Psoas muscle (tissue), 8 donors: ENCODE results near the gene RABEP2. TPM values are rescaled to one million over a fixed set of nuclear protein-coding genes. Genes with fewer than 3 reads are reported as not detected.
"Not testable (repeated sequence)": the region's sequence is repeated elsewhere in the genome, so short reads cannot be mapped to it uniquely, and the experiment has no call there.

ENCODE experiments used
- ATAC-seq, 4 donors: fragments of 200-7000 bp; cut with Tn5 transposase; one replicate each; pipeline ENCODE4 v1.9.1; 2020; ENCODE audit warnings: moderate library complexity in 3 of 4, mild to moderate bottlenecking in 2 of 4
- DNase-seq, 2 donors: peaks; one replicate each; pipeline ENCODE4 v3.0.0-alpha.2; 2020
- H3K27ac ChIP-seq: fragments of 200-600 bp; one replicate; pipeline ENCODE4 v1.8.0; 2022
- H3K27me3 ChIP-seq, 3 donors: fragments of 200-600 bp in 1 of 3; one replicate each; pipeline versions ENCODE4 v1.6.1 to v1.8.0; 2013 to 2022; ENCODE audit warnings: low read length in 2 of 3, mild to moderate bottlenecking in 2 of 3, moderate library complexity in 1 of 3; ENCODE audit not compliant: insufficient read depth in 3 of 3
- H3K36me3 ChIP-seq, 2 donors: fragments of 200-600 bp in 1 of 2; one replicate each; pipeline versions ENCODE4 v1.6.1 to v1.8.0; 2013 to 2022; ENCODE audit warnings: low read depth in 1 of 2, mild to moderate bottlenecking in 1 of 2, moderate library complexity in 1 of 2; ENCODE audit not compliant: insufficient read depth in 1 of 2
- H3K4me1 ChIP-seq: fragments of 200-600 bp; one replicate; pipeline ENCODE4 v1.8.0; 2022
- H3K4me3 ChIP-seq: fragments of 200-600 bp; one replicate; pipeline ENCODE4 v1.8.0; 2022; ENCODE audit warnings: mild to moderate bottlenecking
- H3K9me3 ChIP-seq: fragments of 200-600 bp; one replicate; pipeline ENCODE4 v1.8.0; 2022
- WGBS, 3 donors: extraction: QIAGEN DNeasy Blood & Tissue Kit; methylation state at CpG; one replicate each; pipeline versions ENCODE4 v1.1.6 to v1.1.7; 2013; 5-methylcytosine and 5-hydroxymethylcytosine counted together
- intact Hi-C, 2 donors: fragments of 100-400 bp; cut with DNase I; formaldehyde crosslinking; loops; one replicate each; pipeline versions ENCODE4 v1.11.0 to v1.14.2; 2022
- polyA plus RNA-seq, 3 donors: library from polyadenylated mRNA; stranded (reverse); fragments of 200-250 nt; gene quantifications; one replicate each; pipeline ENCODE4 v1.2.3, GENCODE V29; 2013
- total RNA-seq, 4 donors: library from RNA; stranded (reverse); fragmentation: NEBNext Ultra II Directional in 2 of 4; extraction: Animal tissue kit (Norgen Biotek cat#: 25700) in 2 of 4; gene quantifications; one replicate each; pipeline versions ENCODE4 v1.2.1 to v1.2.4, GENCODE V29; 2021 to 2023
- TF ChIP-seq, protein P1 (sequence below): fragments of 200-600 bp; IDR thresholded peaks from one replicate; pipeline ENCODE4 v1.8.0; 2022; ENCODE audit warnings: antibody characterized with exemption
- donor health status: healthy with polysubstance abuse.
- donor health status: DM: no; HTN: no; CAD: no; lungs with moderate emphysema.
- donor health status: Bipolar disorder and iron deficiency.
- donor health status: healthy.
- donor health status: DM: yes; HTN: yes; CAD: no.
- donor health status: DM: no; HTN: no; CAD: no.
- donor health status: DM: no; HTN: no; CAD: no.
- donor health status: DM: yes; HTN: yes; CAD: no.

Gene RABEP2
- total and polyA plus RNA-seq, 7 donors, result 3.1 to 22.8 (median 6.2) TPM

DNA sequence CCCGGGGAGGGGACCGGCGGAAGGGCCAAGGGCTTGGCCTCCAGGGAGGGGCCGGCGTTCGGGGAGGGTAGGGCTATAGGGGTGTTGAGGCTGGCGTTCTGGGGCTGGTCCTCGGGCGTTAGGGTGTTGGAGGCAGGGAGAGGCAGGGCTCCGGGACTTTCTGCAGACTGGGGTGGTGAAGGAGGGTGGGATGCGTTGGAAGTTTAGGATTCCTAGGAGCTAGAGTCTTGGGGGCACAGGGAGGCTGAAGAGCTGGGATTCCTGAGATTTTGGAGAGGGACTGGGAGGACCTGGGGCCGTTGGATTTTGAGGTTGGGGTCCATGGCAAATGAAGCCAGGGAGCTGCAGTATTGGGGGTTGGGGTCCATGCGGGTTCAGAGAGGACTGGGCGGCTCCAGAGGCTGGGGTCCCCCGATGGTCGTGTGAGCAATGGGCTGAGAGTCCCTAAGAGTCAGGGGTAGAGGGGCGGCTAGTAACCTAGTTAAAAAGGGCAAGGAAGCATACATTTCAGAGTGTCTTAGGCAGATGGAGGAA lies 26.4 kb upstream of the RABEP2 start:
- ATAC-seq (peak in 1 of 4 donors; percentile 17), DNase-seq (no peak)
- intact Hi-C loops, result no loop called here
- TF ChIP-seq, protein P1, sequence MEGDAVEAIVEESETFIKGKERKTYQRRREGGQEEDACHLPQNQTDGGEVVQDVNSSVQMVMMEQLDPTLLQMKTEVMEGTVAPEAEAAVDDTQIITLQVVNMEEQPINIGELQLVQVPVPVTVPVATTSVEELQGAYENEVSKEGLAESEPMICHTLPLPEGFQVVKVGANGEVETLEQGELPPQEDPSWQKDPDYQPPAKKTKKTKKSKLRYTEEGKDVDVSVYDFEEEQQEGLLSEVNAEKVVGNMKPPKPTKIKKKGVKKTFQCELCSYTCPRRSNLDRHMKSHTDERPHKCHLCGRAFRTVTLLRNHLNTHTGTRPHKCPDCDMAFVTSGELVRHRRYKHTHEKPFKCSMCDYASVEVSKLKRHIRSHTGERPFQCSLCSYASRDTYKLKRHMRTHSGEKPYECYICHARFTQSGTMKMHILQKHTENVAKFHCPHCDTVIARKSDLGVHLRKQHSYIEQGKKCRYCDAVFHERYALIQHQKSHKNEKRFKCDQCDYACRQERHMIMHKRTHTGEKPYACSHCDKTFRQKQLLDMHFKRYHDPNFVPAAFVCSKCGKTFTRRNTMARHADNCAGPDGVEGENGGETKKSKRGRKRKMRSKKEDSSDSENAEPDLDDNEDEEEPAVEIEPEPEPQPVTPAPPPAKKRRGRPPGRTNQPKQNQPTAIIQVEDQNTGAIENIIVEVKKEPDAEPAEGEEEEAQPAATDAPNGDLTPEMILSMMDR, result no peak
- Histone ChIP-seq H3K9me3 (no peaks in the 10 kb centered on the region), H3K27me3 (no peaks in the 10 kb centered on the region), H3K4me3 (peak overlapping the region; percentile 99), H3K36me3 (peaks cover 0 to 46% of the 10 kb centered on the region in 2 donors), H3K4me1 (peaks cover 11% of the 10 kb centered on the region), H3K27ac (peak overlapping the region; percentile 84)
- 2% methylated on average over 17 of the region's 17 CpGs for WGBS, 3 donors

DNA sequence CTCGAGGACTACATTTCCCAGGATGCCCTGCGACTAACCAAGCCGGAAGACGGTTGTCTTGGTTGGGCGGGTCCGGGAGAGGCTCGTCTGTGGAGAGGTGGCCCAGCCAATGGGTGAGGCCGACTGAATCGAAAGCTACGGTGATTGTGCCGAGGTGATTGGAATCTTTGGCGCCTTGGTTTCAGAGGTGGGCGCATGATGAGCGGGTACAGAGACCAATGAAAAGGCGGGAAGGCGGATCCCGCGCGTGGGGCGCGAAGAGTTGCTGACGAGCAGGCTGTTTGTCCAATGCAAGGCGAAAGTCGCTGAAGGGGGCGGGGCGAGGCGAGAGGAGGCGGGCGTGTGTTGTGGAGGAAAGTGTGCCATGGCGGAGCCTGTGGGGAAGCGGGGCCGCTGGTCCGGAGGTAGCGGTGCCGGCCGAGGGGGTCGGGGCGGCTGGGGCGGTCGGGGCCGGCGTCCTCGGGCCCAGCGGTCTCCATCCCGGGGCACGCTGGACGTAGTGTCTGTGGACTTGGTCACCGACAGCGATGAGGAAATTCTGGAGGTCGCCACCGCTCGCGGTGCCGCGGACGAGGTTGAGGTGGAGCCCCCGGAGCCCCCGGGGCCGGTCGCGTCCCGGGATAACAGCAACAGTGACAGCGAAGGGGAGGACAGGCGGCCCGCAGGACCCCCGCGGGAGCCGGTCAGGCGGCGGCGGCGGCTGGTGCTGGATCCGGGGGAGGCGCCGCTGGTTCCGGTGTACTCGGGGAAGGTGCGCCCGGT lies 25.8 kb upstream of the RABEP2 start, which contains the start of gene NFATC2IP:
Gene NFATC2IP, plus strand, starts transcription at position 290 of the 762 bp plus-strand sequence. Its CDS starts 75 bp downstream, at position 365.
- Histone ChIP-seq H3K4me3 (peak within 1 kb of the TSS; percentile 99), H3K27me3 (no peaks in the 10 kb centered on the region), H3K9me3 (no peaks in the 10 kb centered on the region), H3K36me3 (peaks cover 0 to 40% of the 10 kb centered on the region in 2 donors), H3K27ac (peak within 1 kb of the TSS; percentile 84), H3K4me1 (peaks cover 11% of the 10 kb centered on the region)
- 0 to 1% (median 1%) methylated on average over 75 to 79 of the region's 79 CpGs for WGBS, 3 donors
- DNase-seq (peak; percentile 99 to 100), ATAC-seq (peak; percentile 98 to 99 (median 98))
- intact Hi-C loops, result no loop called here
- TF ChIP-seq, protein P1, result no peak

DNA sequence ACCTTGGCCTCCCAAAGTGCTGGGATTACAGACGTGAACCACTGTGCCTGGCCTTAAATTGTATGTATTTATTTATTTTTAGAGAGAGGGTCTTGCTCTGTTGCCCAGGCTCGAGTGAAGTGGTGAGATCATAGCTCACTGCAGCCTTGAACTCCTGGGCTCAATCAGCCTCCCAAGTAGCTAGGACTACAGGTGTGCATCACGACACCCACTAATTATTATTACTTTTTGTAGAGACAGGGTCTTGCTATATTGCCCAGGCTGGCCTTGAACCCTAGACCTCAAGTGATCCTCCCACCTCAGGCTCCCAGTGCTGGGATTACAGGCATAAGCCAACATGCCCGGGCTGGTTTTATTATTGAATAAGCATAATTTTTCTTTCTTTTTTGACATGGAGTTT lies 21.6 kb upstream of the RABEP2 start:
- intact Hi-C loops, result loop anchor here in 1 of 2 donors (5.0 kb wide), 3 partner anchors 84 to 124 kb away; partner anchors contain the start of genes ATXN2L, SH2B1 and TUFM

DNA sequence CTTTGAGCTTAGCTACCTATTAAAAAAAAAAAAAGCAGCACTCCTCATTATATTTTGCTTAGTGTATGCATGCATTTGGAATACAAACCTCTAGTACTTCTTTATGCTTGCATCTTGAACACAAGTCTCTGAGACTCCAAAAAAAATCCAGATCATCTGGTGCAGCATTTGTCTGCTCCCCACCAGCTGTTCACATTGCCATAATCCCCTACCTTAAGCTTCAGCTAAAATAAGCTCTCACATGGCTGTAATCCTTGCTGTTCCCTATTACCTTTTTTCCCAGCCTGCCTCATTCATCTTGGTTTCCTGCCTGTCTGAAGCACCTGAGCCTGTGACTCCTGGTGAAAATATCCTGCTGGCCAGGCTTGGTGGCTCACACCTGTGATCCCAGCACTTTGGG lies 18.2 kb upstream of the RABEP2 start:
- H3K27me3 ChIP-seq, result no peaks in the 10 kb centered on the region
- intact Hi-C loops, result no loop called here

More for the DNA sequence above, 21.6 kb upstream of the RABEP2 start:
- Histone ChIP-seq H3K36me3 (no peaks in the 10 kb centered on the region), H3K9me3 (no peaks in the 10 kb centered on the region), H3K4me3 (no peak overlapping the region), H3K27ac (no peak overlapping the region), H3K4me1 (peaks cover 12% of the 10 kb centered on the region), H3K27me3 (no peaks in the 10 kb centered on the region)
- WGBS, 3 donors, result 74 to 86% (median 84%) methylated on average over 4 of the region's 4 CpGs
- ATAC-seq (no peak), DNase-seq (no peak)
- TF ChIP-seq, protein P1, result no peak

DNA sequence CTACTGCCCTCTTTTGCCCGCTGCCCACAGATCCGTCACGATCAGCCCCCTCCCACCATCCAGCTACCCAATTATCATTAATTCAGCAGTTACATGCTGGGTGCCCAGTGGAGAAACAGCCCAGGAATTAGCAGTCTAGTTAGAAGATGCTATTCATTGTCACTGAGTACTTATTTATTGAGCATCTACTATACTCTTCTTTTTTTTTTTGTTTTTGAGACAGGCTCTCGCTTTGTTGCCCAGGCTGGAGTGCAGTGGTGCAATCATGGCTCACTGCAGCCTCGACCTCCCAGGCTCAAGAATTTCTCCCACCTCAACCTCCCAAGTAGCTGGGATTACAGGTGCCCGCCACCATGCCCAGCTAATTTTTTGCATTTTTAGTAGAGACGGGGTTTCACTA lies 14.8 kb upstream of the RABEP2 start:
- DNase-seq, ATAC-seq, H3K27me3 ChIP-seq, H3K27ac ChIP-seq, H3K36me3 ChIP-seq, intact Hi-C loops, H3K4me1 ChIP-seq, H3K9me3 ChIP-seq, H3K4me3 ChIP-seq: not testable (repeated sequence)
- WGBS, 3 donors, result 87 to 89% (median 87%) methylated on average over 6 to 7 of the region's 7 CpGs

More for the DNA sequence above, 18.2 kb upstream of the RABEP2 start:
- Histone ChIP-seq H3K9me3 (no peaks in the 10 kb centered on the region), H3K27ac (no peak overlapping the region), H3K4me1 (peaks cover 8% of the 10 kb centered on the region), H3K4me3 (no peak overlapping the region), H3K36me3 (no peaks in the 10 kb centered on the region)
- ATAC-seq (no peak), DNase-seq (no peak)
- TF ChIP-seq, protein P1, result no peak
